Measurements from ENCODE around the gene FRMPD4. TPM values are rescaled to one million over a fixed set of nuclear protein-coding genes. Genes with fewer than 3 reads are reported as not detected.

FRMPD4 gene
- total and polyA plus RNA-seq, 10 of the 15 experiments (the other 5 are each of a cell fraction or from before 2014, with no cell fraction given) = not detected

- no peaks in the 10 kb centered on the region for H3K9me3 ChIP-seq (replicated peaks; ENCODE audit: control insufficient read depth, insufficient read depth, low read length)
- ChIA-PET CTCF (interaction anchor here (0.9 kb wide), 1 partner anchor 174 kb away, joined by 3 read pairs; no protein-coding TSS in a partner anchor), RAD21 (ENCODE audit: unreplicated experiment) (no interaction called here), POLR2A (no interaction called here), SMC1A (ENCODE audit: uncharacterized antibody, unreplicated experiment) (interaction anchor here (1.8 kb wide), 1 partner anchor 106 kb away, joined by 5 read pairs; no protein-coding TSS in a partner anchor)
- WGBS (ENCODE audit: insufficient coverage, insufficient replicate concordance, low lambda C conversion rate, missing lambda C conversion rate) = 0% methylated on average over 1 of the region's 1 CpG
- TF ChIP-seq, protein P1, sequence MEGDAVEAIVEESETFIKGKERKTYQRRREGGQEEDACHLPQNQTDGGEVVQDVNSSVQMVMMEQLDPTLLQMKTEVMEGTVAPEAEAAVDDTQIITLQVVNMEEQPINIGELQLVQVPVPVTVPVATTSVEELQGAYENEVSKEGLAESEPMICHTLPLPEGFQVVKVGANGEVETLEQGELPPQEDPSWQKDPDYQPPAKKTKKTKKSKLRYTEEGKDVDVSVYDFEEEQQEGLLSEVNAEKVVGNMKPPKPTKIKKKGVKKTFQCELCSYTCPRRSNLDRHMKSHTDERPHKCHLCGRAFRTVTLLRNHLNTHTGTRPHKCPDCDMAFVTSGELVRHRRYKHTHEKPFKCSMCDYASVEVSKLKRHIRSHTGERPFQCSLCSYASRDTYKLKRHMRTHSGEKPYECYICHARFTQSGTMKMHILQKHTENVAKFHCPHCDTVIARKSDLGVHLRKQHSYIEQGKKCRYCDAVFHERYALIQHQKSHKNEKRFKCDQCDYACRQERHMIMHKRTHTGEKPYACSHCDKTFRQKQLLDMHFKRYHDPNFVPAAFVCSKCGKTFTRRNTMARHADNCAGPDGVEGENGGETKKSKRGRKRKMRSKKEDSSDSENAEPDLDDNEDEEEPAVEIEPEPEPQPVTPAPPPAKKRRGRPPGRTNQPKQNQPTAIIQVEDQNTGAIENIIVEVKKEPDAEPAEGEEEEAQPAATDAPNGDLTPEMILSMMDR (IDR thresholded peaks at IDR 0.05 in 2 of 3, conservative IDR thresholded peaks at IDR 0.05 in 1 of 3; ENCODE audit: control insufficient read depth in 2 of 3, extremely low read depth in 1 of 3, insufficient read depth in 1 of 3, low read depth in 3 of 3, low read length in 3 of 3) = 0 out of 6 replicates have a peak, but pooled peaks of 1 of the 3 experiments have one; percentile 5
- TF ChIP-seq RBBP5 (conservative IDR thresholded peaks at IDR 0.05) = no peak
- no peaks in the 10 kb centered on the region for H3K4me1 ChIP-seq (ENCODE audit: control insufficient read depth, insufficient read depth, low read length)
- no peaks in the 10 kb centered on the region; a peak in 1 of 4 replicates for H3K27me3 ChIP-seq (replicated peaks in 1 of 2; ENCODE audit: control insufficient read depth in 2 of 2, insufficient read depth in 2 of 2, low read length in 1 of 2)
- BruUV-seq (replicated peaks) = no TSS peak
- H4K20me1 ChIP-seq (ENCODE audit: control insufficient read depth, insufficient read depth) = no peaks in the 10 kb centered on the region
- no peak overlapping the region for H3K4me2 ChIP-seq (ENCODE audit: control insufficient read depth, insufficient read depth)
- ATAC-seq (no peak), FAIRE-seq (no peak), DNase-seq (ENCODE audit: low read depth, low spot score) (no peak)
- in situ Hi-C loops (cut with MboI) = no loop called here
- intact Hi-C loops (cut with micrococcal nuclease; ENCODE audit: unreplicated experiment) = no loop called here
- no peak overlapping the region for H3K4me3 ChIP-seq
- no peak overlapping the region for H2AFZ ChIP-seq (ENCODE audit: control insufficient read depth, low read depth, low read length)
- H3K36me3 ChIP-seq (ENCODE audit: control insufficient read depth in 2 of 2, insufficient read depth in 2 of 2, low read length in 1 of 2) = no peaks in the 10 kb centered on the region
- H3K9ac ChIP-seq (ENCODE audit: control insufficient read depth, insufficient read depth, low read length) = no peak overlapping the region
- no peak overlapping the region for H3K27ac ChIP-seq (ENCODE audit: control insufficient read depth, insufficient read depth)
- H3K79me2 ChIP-seq (ENCODE audit: control insufficient read depth, insufficient read depth, low read length) = no peaks in the 10 kb centered on the region
These were observed 457.4 kb downstream of the FRMPD4 start for GRCh38 chrX:12595720-12596119.

DNA sequence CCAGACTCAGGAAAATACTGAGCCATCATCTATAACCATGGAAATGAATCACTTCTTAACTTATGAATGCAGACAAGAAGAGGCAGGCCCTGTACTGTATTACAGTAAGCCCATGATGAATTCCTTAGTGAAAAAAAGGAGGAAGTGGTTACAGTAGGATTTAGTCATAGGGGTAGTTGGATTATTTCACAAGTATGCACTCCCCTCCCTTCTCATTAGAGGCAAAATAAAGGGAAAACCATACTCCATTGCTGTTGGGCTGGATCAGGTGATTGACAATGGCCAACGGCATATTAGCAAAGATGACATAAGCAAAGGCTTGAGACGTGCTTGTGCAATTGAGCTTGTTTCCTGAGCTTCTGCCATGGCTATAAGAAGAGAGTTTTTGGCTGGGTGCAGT lies 471.8 kb downstream of the FRMPD4 start:
- Histone ChIP-seq H3K36me3 (ENCODE audit: control insufficient read depth in 2 of 2, insufficient read depth in 2 of 2, low read length in 1 of 2) (no peaks in the 10 kb centered on the region), H3K4me1 (ENCODE audit: control insufficient read depth, insufficient read depth, low read length) (no peaks in the 10 kb centered on the region), H3K9ac (ENCODE audit: control insufficient read depth, insufficient read depth, low read length) (no peak overlapping the region), H2AFZ (ENCODE audit: control insufficient read depth, low read depth, low read length) (no peak overlapping the region), H3K4me3 (no peak overlapping the region), H3K9me3 (replicated peaks; ENCODE audit: control insufficient read depth, insufficient read depth, low read length) (no peaks in the 10 kb centered on the region), H4K20me1 (ENCODE audit: control insufficient read depth, insufficient read depth) (no peaks in the 10 kb centered on the region), H3K79me2 (ENCODE audit: control insufficient read depth, insufficient read depth, low read length) (no peaks in the 10 kb centered on the region), H3K4me2 (ENCODE audit: control insufficient read depth, insufficient read depth) (no peak overlapping the region), H3K27me3 (replicated peaks in 1 of 2; ENCODE audit: control insufficient read depth in 2 of 2, insufficient read depth in 2 of 2, low read length in 1 of 2) (no peaks in the 10 kb centered on the region), H3K27ac (ENCODE audit: control insufficient read depth, insufficient read depth) (no peak overlapping the region)
- TF ChIP-seq, protein P2, sequence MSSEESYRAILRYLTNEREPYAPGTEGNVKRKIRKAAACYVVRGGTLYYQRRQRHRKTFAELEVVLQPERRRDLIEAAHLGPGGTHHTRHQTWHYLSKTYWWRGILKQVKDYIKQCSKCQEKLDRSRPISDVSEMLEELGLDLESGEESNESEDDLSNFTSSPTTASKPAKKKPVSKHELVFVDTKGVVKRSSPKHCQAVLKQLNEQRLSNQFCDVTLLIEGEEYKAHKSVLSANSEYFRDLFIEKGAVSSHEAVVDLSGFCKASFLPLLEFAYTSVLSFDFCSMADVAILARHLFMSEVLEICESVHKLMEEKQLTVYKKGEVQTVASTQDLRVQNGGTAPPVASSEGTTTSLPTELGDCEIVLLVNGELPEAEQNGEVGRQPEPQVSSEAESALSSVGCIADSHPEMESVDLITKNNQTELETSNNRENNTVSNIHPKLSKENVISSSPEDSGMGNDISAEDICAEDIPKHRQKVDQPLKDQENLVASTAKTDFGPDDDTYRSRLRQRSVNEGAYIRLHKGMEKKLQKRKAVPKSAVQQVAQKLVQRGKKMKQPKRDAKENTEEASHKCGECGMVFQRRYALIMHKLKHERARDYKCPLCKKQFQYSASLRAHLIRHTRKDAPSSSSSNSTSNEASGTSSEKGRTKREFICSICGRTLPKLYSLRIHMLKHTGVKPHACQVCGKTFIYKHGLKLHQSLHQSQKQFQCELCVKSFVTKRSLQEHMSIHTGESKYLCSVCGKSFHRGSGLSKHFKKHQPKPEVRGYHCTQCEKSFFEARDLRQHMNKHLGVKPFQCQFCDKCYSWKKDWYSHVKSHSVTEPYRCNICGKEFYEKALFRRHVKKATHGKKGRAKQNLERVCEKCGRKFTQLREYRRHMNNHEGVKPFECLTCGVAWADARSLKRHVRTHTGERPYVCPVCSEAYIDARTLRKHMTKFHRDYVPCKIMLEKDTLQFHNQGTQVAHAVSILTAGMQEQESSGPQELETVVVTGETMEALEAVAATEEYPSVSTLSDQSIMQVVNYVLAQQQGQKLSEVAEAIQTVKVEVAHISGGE (CRISPR knock-in tag; IDR thresholded peaks at IDR 0.05) = no peak
- TF ChIP-seq ZNF24 (IDR thresholded peaks at IDR 0.05) (no peak), NFIC (IDR thresholded peaks at IDR 0.05; ENCODE audit: low read depth, low read length) (no peak), ZSCAN29 (IDR thresholded peaks at IDR 0.05) (no peak), ZZZ3 (IDR thresholded peaks at IDR 0.05; ENCODE audit: control insufficient read depth, insufficient read length, low read depth) (no peak)
- TF ChIP-seq, protein P3, sequence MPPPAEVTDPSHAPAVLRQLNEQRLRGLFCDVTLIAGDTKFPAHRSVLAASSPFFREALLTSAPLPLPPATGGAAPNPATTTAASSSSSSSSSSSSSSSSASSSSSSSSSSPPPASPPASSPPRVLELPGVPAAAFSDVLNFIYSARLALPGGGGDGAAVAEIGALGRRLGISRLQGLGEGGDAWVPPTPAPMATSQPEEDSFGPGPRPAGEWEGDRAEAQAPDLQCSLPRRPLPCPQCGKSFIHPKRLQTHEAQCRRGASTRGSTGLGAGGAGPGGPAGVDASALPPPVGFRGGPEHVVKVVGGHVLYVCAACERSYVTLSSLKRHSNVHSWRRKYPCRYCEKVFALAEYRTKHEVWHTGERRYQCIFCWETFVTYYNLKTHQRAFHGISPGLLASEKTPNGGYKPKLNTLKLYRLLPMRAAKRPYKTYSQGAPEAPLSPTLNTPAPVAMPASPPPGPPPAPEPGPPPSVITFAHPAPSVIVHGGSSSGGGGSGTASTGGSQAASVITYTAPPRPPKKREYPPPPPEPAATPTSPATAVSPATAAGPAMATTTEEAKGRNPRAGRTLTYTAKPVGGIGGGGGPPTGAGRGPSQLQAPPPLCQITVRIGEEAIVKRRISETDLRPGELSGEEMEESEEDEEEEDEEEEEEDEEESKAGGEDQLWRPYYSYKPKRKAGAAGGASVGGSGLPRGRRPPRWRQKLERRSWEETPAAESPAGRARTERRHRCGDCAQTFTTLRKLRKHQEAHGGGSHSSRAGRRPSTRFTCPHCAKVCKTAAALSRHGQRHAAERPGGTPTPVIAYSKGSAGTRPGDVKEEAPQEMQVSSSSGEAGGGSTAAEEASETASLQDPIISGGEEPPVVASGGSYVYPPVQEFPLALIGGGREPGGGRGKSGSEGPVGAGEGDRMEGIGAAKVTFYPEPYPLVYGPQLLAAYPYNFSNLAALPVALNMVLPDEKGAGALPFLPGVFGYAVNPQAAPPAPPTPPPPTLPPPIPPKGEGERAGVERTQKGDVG (CRISPR knock-in tag; IDR thresholded peaks at IDR 0.05) = no peak
- ChIA-PET POLR2A (interaction anchor here (0.5 kb wide), 1 partner anchor 146 kb away, joined by 4 read pairs; no protein-coding TSS in a partner anchor), CTCF (no interaction called here), RAD21 (ENCODE audit: unreplicated experiment) (no interaction called here), SMC1A (ENCODE audit: uncharacterized antibody, unreplicated experiment) (interaction anchor here (1.3 kb wide), 1 partner anchor 24 kb away, joined by 3 read pairs; no protein-coding TSS in a partner anchor)
- no TSS peak for BruUV-seq (replicated peaks)
- ATAC-seq (peak; percentile 27), FAIRE-seq (no peak), DNase-seq (ENCODE audit: low read depth, low spot score) (no peak)
- intact Hi-C loops (cut with micrococcal nuclease; ENCODE audit: unreplicated experiment) (no loop called here), in situ Hi-C loops (cut with MboI) (no loop called here)
- 22% methylated on average over 2 of the region's 2 CpGs for WGBS (ENCODE audit: insufficient coverage, insufficient replicate concordance, low lambda C conversion rate, missing lambda C conversion rate)

All from GM12878 (cell line).